K562 (cell line): Measurements from ENCODE around the gene PHF21B. TPM values are rescaled to one million over a fixed set of nuclear protein-coding genes. Genes with fewer than 3 reads are reported as not detected.

Experiments used
- ATAC-seq: fragments of 200-7000 bp; cut with Tn5 transposase; 3 replicates; pipeline ENCODE4 v1.9.1; 2020; ENCODE audit warnings: moderate library complexity
- BruUV-seq: library from RNA; stranded (reverse); fragments of 400-500 nt; replicated peaks from 2 replicates; lab custom pipeline; 2021; lab: Mats Ljungman, UMichigan
- CTCF ChIA-PET: fragments of 300-600 bp; formaldehyde crosslinking; extraction: SDS; loops from one replicate; lab custom pipeline; 2021; ENCODE audit warnings: low intra/inter-chr PET ratio; lab: Yijun Ruan, JAX
- POLR2A ChIA-PET: fragments of 300-600, 350-650 bp; sonication (Branson Sonifier 250); formaldehyde crosslinking; extraction: SDS; loops from one replicate; lab custom pipeline; 2021; ENCODE audit warnings: antibody characterized with exemption, inconsistent platforms; lab: Yijun Ruan, JAX
- DNase-seq, 4 experiments: peaks; one replicate each; pipeline versions ENCODE4 v3.0.0 to v3.0.0-alpha.2; 2011 to 2018; ENCODE audit warnings: low spot score in 3 of 4, mixed read lengths in 3 of 4; ENCODE audit errors: extremely low read depth in 1 of 4
- FAIRE-seq: peaks from 2 replicates; lab custom pipeline; 2011; peaks lifted over from hg19 to GRCh38; lab: Jason Lieb, UNC
- H2AFZ ChIP-seq: 2 replicates; pipeline ENCODE4 v1.6.0; 2011; ENCODE audit warnings: low read depth, low read length, control low read depth, inconsistent platforms
- H3K27ac ChIP-seq: fragments of 200-600 bp; 3 replicates; pipeline ENCODE4 v1.8.0; 2011; ENCODE audit warnings: low read depth, mild to moderate bottlenecking, control low read depth, inconsistent platforms, low read length, moderate library complexity, mixed read lengths; ENCODE audit errors: extremely low read depth
- H3K27me3 ChIP-seq, 2 experiments: fragments of 300-600 bp in 1 of 2; 2 replicates in 1 of 2; 3 replicates in 1 of 2; pipeline versions ENCODE4 v1.6.0 to v1.8.0; 2011; ENCODE audit warnings: inconsistent platforms in 2 of 2, low read length in 2 of 2, mild to moderate bottlenecking in 1 of 2, mixed read lengths in 1 of 2, moderate library complexity in 1 of 2; ENCODE audit not compliant: control insufficient read depth in 2 of 2, insufficient read depth in 2 of 2
- H3K36me3 ChIP-seq: fragments of 300-600 bp; 3 replicates; pipeline ENCODE4 v1.8.0; 2011; ENCODE audit warnings: mild to moderate bottlenecking, low read length, inconsistent platforms; ENCODE audit not compliant: control insufficient read depth, insufficient read depth
- H3K4me1 ChIP-seq, 2 experiments: fragments of 200-600 bp in 1 of 2; replicated peaks in 1 of 2; 2 replicates in 1 of 2; 3 replicates in 1 of 2; pipeline versions ENCODE4 v1.5.1 to v1.8.0; 2011; ENCODE audit warnings: inconsistent platforms in 2 of 2, low read length in 2 of 2, mild to moderate bottlenecking in 1 of 2, mixed read lengths in 1 of 2, moderate library complexity in 1 of 2; ENCODE audit not compliant: control insufficient read depth in 2 of 2, insufficient read depth in 2 of 2
- H3K4me2 ChIP-seq: 2 replicates; pipeline ENCODE4 v1.6.1; 2011; ENCODE audit warnings: low read length, control low read depth, inconsistent platforms, mixed read lengths; ENCODE audit not compliant: insufficient read depth
- H3K4me3 ChIP-seq: fragments of 200-600 bp; sonication (generic), shearing (Covaris generic); 2 replicates; pipeline ENCODE4 v1.5.1; 2016; ENCODE audit warnings: control low read depth, inconsistent platforms
- H3K79me2 ChIP-seq: fragments of 200-600 bp; 3 replicates; pipeline ENCODE4 v1.8.0; 2011; ENCODE audit warnings: low read length, inconsistent platforms; ENCODE audit not compliant: control insufficient read depth, insufficient read depth
- H3K9ac ChIP-seq, 2 experiments: 2 replicates each; pipeline versions ENCODE4 v1.6.0 to v1.6.1; 2011; ENCODE audit warnings: low read depth in 2 of 2, low read length in 2 of 2, control low read depth in 1 of 2, inconsistent platforms in 1 of 2, mild to moderate bottlenecking in 1 of 2, mixed read lengths in 1 of 2; ENCODE audit not compliant: insufficient read depth in 1 of 2
- H3K9me1 ChIP-seq: one replicate; pipeline ENCODE4 v1.6.0; 2011; ENCODE audit warnings: inconsistent platforms, mild to moderate bottlenecking, low read length, moderate library complexity; ENCODE audit not compliant: control insufficient read depth, insufficient read depth
- H3K9me3 ChIP-seq: replicated peaks from 2 replicates; pipeline ENCODE4 v1.5.1; 2011; ENCODE audit warnings: low read depth, low read length, inconsistent platforms; ENCODE audit not compliant: control insufficient read depth, insufficient read depth
- H4K20me1 ChIP-seq: replicated peaks from 2 replicates; pipeline ENCODE4 v1.6.1; 2011; ENCODE audit warnings: low read length, inconsistent platforms, mixed read lengths; ENCODE audit not compliant: control insufficient read depth, insufficient read depth
- CBX1 ChIP-seq: sonication (generic); IDR thresholded peaks from 2 replicates; pipeline ENCODE4 v1.6.1; 2016; ENCODE audit warnings: antibody characterized with exemption, low read depth, mild to moderate bottlenecking
- NFYB ChIP-seq: IDR thresholded peaks from 2 replicates; pipeline ENCODE4 v1.6.1; 2011; ENCODE audit warnings: mild to moderate bottlenecking, moderate library complexity; ENCODE audit not compliant: insufficient read length; ENCODE audit errors: extremely low read depth
- RFX5 ChIP-seq: IDR thresholded peaks from 2 replicates; pipeline ENCODE4 v1.6.1; 2011; ENCODE audit warnings: low read depth, mild to moderate bottlenecking, improper control_type of control experiment, low read length
- SAP30 ChIP-seq: fragments of 200-600 bp; sonication (generic); IDR thresholded peaks from 2 replicates; pipeline ENCODE4 v1.6.1; 2012; ENCODE audit warnings: borderline replicate concordance, low read depth, mild to moderate bottlenecking, moderate library complexity, low read length, control low read depth, inconsistent platforms; ENCODE audit not compliant: insufficient read depth, poor library complexity, severe bottlenecking
- SP2 ChIP-seq: IDR thresholded peaks from 2 replicates; pipeline ENCODE4 v1.6.1; 2011; ENCODE audit warnings: mild to moderate bottlenecking, low read depth, low read length, moderate library complexity; ENCODE audit not compliant: poor library complexity, severe bottlenecking; ENCODE audit errors: extremely low read depth
- STAT5B ChIP-seq: fragments of 250-450 bp; sonication (Bioruptor Pico); IDR thresholded peaks from 2 replicates; pipeline ENCODE4 v1.8.0; 2021; ENCODE audit warnings: mild to moderate bottlenecking, inconsistent platforms
- ZC3H4 ChIP-seq: sonication (generic); formaldehyde crosslinking; IDR thresholded peaks from 2 replicates; pipeline ENCODE4 v1.9.0; 2021; ENCODE audit warnings: missing genetic modification reagents, borderline replicate concordance
- ZFX ChIP-seq: sonication (generic); formaldehyde crosslinking; IDR thresholded peaks from 2 replicates; pipeline ENCODE4 v1.8.0; 2022; ENCODE audit warnings: mild to moderate bottlenecking, missing genetic modification reagents, moderate library complexity
- ZNF311 ChIP-seq: fragments of 250-450 bp; sonication (Bioruptor Pico); IDR thresholded peaks from 2 replicates; pipeline ENCODE4 v1.4.0; 2020; ENCODE audit warnings: mild to moderate bottlenecking, moderate library complexity
- ZNF717 ChIP-seq: fragments of 250-450 bp; sonication (Bioruptor Pico); IDR thresholded peaks from 2 replicates; pipeline ENCODE4 v1.5.0; 2021
- ZNF77 ChIP-seq: fragments of 250-450 bp; sonication (Bioruptor Pico); IDR thresholded peaks from 2 replicates; pipeline ENCODE4 v1.5.0; 2020
- WGBS: fragments of 100-300 bp; shearing (Covaris generic); methylation state at CpG from one replicate; pipeline ENCODE4 v1.1.6; 2016; ENCODE audit warnings: low coverage, mixed read lengths; ENCODE audit not compliant: insufficient coverage; ENCODE audit errors: missing lambda C conversion rate; 5-methylcytosine and 5-hydroxymethylcytosine counted together
- in situ Hi-C: fragments of 300-500 bp; cut with MboI; formaldehyde crosslinking; loops from 4 replicates; pipeline ENCODE4 v1.15.0; 2018; ENCODE audit warnings: inconsistent platforms, mixed read lengths
- intact Hi-C: fragments of 100-400 bp; cut with micrococcal nuclease; formaldehyde crosslinking; loops from 2 replicates; pipeline ENCODE4 v1.14.2; 2022
- polyA plus RNA-seq, 8 experiments: library from polyadenylated mRNA; depleted of rRNA in 4 of 8; stranded (reverse) in 5 of 8; unstranded in 3 of 8; fragments of >200 nt; fragmentation: Nextera tagmentation in 2 of 8; fragmentation: Illumina TruSeq in 1 of 8; extraction: Ambion mirVana in 2 of 8; extraction: Trizol in 1 of 8; gene quantifications; 2 replicates each; pipeline versions ENCODE4 v1.2.1 to v1.2.3, GENCODE V29; 2011 to 2014; ENCODE audit warnings: inconsistent platforms in 1 of 8, missing spikeins in 1 of 8
- total RNA-seq, 7 experiments: library from RNA; depleted of rRNA in 6 of 7; stranded (reverse); fragments of >200 nt in 6 of 7; fragmentation: Illumina TruSeq in 2 of 7; extraction: Trizol in 2 of 7; gene quantifications; 2 replicates each; pipeline versions ENCODE4 v1.2.1 to v1.2.3, GENCODE V29; 2011 to 2021; ENCODE audit warnings: low replicate concordance in 1 of 7
- TF ChIP-seq, protein P1 (sequence below): sonication (generic); IDR thresholded peaks from 2 replicates; pipeline ENCODE4 v1.6.1; 2016
- TF ChIP-seq, protein P2 (sequence below), 2 experiments: fragments of 450-650 bp; IDR thresholded peaks; 2 replicates each; pipeline ENCODE4 v1.6.1; 2016
- TF ChIP-seq, protein P3 (sequence below): fragments of 450-650 bp; IDR thresholded peaks from 2 replicates; pipeline ENCODE4 v1.6.1; 2016; ENCODE audit warnings: low read depth, mild to moderate bottlenecking, moderate library complexity
- TF ChIP-seq, protein P4 (sequence below), 2 experiments: fragments of 450-650 bp in 1 of 2; IDR thresholded peaks; 2 replicates each; pipeline ENCODE4 v1.6.1; 2011 to 2017; ENCODE audit warnings: low read depth in 2 of 2, antibody characterized with exemption in 1 of 2, borderline replicate concordance in 1 of 2, low read length in 1 of 2, mild to moderate bottlenecking in 1 of 2, mixed read lengths in 1 of 2; ENCODE audit not compliant: control insufficient read depth in 1 of 2

PHF21B gene
- total and polyA plus RNA-seq, 9 of the 15 experiments (the other 6 are each of a cell fraction or from before 2014, with no cell fraction given) = 0.04 TPM; not detected in 8

DNA sequence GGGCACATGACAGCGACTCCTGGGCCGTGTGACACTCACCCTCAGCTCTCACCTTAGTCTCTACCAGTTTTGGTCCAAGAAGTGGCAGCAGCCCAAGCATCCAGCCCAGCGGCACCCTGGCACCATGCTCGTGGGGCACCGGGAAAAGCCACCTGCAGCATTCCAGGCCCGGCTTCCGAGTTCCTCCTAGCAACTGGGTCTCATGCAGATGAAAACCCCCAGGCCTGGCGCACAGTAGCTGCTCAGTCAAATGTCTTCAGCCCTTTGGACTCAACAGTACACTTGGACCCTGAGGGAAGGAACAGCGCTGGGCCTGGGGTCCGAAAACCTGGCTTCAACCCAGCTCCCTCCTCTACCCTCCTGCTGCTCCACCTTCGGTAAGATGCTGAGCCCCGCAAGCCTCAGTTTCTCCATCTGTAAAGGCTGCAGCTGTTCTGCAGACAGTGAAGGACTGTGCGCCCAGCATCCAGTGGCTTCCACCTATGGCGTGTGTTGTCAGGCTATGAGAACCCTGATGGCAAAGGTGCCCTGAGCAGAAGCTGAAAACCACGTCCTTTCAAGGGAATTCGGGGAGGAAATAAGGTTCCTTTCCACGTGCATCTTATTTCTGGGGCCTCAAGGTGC lies 66.0 kb downstream of the PHF21B start:
- Histone ChIP-seq H3K9me3 (no peaks in the 10 kb centered on the region), H3K9me1 (no peaks in the 10 kb centered on the region), H3K36me3 (no peaks in the 10 kb centered on the region), H2AFZ (no peak overlapping the region), H3K4me2 (no peak overlapping the region), H4K20me1 (peaks cover 4% of the 10 kb centered on the region; the same call in 1 of the 2 replicates), H3K4me1 (no peaks in the 10 kb centered on the region), H3K27ac (no peak overlapping the region), H3K79me2 (no peaks in the 10 kb centered on the region), H3K9ac (no peak overlapping the region), H3K4me3 (no peak overlapping the region), H3K27me3 (peaks cover 0 to 38% of the 10 kb centered on the region in 2 experiments; a peak in 3 of 5 replicates)
- in situ Hi-C loops = no loop called here
- 2% methylated on average over 10 of the region's 17 CpGs for WGBS
- no TSS peak for BruUV-seq
- DNase-seq (no peak), ATAC-seq (no peak), FAIRE-seq (no peak)
- intact Hi-C loops = no loop called here
- ChIA-PET CTCF (no interaction called here), POLR2A (interaction anchor here (0.6 to 0.7 kb wide), 3 partner anchors 13 to 407 kb away, joined by 3 to 5 read pairs (median 3); no protein-coding TSS in a partner anchor)
- TF ChIP-seq ZC3H4 = no peak
- TF ChIP-seq, protein P1, sequence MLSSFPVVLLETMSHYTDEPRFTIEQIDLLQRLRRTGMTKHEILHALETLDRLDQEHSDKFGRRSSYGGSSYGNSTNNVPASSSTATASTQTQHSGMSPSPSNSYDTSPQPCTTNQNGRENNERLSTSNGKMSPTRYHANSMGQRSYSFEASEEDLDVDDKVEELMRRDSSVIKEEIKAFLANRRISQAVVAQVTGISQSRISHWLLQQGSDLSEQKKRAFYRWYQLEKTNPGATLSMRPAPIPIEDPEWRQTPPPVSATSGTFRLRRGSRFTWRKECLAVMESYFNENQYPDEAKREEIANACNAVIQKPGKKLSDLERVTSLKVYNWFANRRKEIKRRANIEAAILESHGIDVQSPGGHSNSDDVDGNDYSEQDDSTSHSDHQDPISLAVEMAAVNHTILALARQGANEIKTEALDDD = no peak
- TF ChIP-seq, protein P2, sequence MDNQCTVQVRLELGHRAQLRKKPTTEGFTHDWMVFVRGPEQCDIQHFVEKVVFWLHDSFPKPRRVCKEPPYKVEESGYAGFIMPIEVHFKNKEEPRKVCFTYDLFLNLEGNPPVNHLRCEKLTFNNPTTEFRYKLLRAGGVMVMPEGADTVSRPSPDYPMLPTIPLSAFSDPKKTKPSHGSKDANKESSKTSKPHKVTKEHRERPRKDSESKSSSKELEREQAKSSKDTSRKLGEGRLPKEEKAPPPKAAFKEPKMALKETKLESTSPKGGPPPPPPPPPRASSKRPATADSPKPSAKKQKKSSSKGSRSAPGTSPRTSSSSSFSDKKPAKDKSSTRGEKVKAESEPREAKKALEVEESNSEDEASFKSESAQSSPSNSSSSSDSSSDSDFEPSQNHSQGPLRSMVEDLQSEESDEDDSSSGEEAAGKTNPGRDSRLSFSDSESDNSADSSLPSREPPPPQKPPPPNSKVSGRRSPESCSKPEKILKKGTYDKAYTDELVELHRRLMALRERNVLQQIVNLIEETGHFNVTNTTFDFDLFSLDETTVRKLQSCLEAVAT (IDR thresholded peaks at IDR 0.05) = no peak
- TF ChIP-seq ZNF311 (CRISPR knock-in tag) = no peak
- no peak for TF ChIP-seq ZNF717 (CRISPR knock-in tag)
- no peak for TF ChIP-seq ZFX
- no peak for TF ChIP-seq STAT5B (CRISPR knock-in tag)
- TF ChIP-seq SAP30 = no peak
- TF ChIP-seq CBX1 = no peak
- TF ChIP-seq NFYB = no peak
- no peak for TF ChIP-seq RFX5
- TF ChIP-seq SP2 = no peak
- TF ChIP-seq, protein P3, sequence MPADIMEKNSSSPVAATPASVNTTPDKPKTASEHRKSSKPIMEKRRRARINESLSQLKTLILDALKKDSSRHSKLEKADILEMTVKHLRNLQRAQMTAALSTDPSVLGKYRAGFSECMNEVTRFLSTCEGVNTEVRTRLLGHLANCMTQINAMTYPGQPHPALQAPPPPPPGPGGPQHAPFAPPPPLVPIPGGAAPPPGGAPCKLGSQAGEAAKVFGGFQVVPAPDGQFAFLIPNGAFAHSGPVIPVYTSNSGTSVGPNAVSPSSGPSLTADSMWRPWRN = no peak
- no peak for TF ChIP-seq ZNF77 (CRISPR knock-in tag)
- TF ChIP-seq, protein P4, sequence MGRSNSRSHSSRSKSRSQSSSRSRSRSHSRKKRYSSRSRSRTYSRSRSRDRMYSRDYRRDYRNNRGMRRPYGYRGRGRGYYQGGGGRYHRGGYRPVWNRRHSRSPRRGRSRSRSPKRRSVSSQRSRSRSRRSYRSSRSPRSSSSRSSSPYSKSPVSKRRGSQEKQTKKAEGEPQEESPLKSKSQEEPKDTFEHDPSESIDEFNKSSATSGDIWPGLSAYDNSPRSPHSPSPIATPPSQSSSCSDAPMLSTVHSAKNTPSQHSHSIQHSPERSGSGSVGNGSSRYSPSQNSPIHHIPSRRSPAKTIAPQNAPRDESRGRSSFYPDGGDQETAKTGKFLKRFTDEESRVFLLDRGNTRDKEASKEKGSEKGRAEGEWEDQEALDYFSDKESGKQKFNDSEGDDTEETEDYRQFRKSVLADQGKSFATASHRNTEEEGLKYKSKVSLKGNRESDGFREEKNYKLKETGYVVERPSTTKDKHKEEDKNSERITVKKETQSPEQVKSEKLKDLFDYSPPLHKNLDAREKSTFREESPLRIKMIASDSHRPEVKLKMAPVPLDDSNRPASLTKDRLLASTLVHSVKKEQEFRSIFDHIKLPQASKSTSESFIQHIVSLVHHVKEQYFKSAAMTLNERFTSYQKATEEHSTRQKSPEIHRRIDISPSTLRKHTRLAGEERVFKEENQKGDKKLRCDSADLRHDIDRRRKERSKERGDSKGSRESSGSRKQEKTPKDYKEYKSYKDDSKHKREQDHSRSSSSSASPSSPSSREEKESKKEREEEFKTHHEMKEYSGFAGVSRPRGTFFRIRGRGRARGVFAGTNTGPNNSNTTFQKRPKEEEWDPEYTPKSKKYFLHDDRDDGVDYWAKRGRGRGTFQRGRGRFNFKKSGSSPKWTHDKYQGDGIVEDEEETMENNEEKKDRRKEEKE (IDR thresholded peaks at IDR 0.05; ENCODE audit: borderline replicate concordance in 1 of 2, control insufficient read depth in 1 of 2, low read depth in 2 of 2, low read length in 1 of 2) = no peak
